SK-N-SH treated with all-trans-retinoic acid at 6 μM for 48 hours (cell line): ENCODE data around the gene CELF5.

Source experiments
- ATAC-seq: fragments of 200-7000 bp; cut with Tn5 transposase; 3 replicates; pipeline ENCODE4 v1.9.1; 2020; ENCODE audit warnings: mild to moderate bottlenecking, moderate library complexity
- ARNTL ChIP-seq: fragments of 450-650 bp; formaldehyde crosslinking; IDR thresholded peaks from 2 replicates; pipeline ENCODE4 v1.5.0; 2020; ENCODE audit warnings: low read depth, mild to moderate bottlenecking, moderate library complexity, borderline replicate concordance
- BACH2 ChIP-seq: fragments of 250-450 bp; sonication (Bioruptor Pico); IDR thresholded peaks from 2 replicates; pipeline ENCODE4 v1.9.0; 2021; ENCODE audit warnings: mild to moderate bottlenecking, borderline replicate concordance
- ESRRG ChIP-seq: fragments of 250-450 bp; sonication (Bioruptor Pico); IDR thresholded peaks from 2 replicates; pipeline ENCODE4 v1.6.1; 2021; ENCODE audit warnings: mild to moderate bottlenecking
- GLIS3 ChIP-seq: fragments of 250-450 bp; sonication (Bioruptor Pico); IDR thresholded peaks from 2 replicates; pipeline ENCODE4 v1.5.0; 2020; ENCODE audit warnings: mild to moderate bottlenecking, moderate library complexity
- ISL1 ChIP-seq: fragments of 250-450 bp; sonication (Bioruptor Pico); IDR thresholded peaks from 2 replicates; pipeline ENCODE4 v2.1.2; 2022; ENCODE audit warnings: mild to moderate bottlenecking, moderate library complexity
- OSR1 ChIP-seq: fragments of 250-450 bp; sonication (Bioruptor Pico); IDR thresholded peaks from 2 replicates; pipeline ENCODE4 v1.8.0; 2022; ENCODE audit warnings: moderate library complexity, mild to moderate bottlenecking, inconsistent platforms
- PPARA ChIP-seq: fragments of 250-450 bp; sonication (Bioruptor Pico); IDR thresholded peaks from 2 replicates; pipeline ENCODE4 v1.5.0; 2020; ENCODE audit warnings: mild to moderate bottlenecking, borderline replicate concordance
- RARB ChIP-seq: fragments of 250-450 bp; sonication (Bioruptor Pico); IDR thresholded peaks from 2 replicates; pipeline ENCODE4 v1.8.0; 2021; ENCODE audit warnings: mild to moderate bottlenecking, moderate library complexity
- SNAI2 ChIP-seq: fragments of 250-450 bp; sonication (Bioruptor Pico); IDR thresholded peaks from 2 replicates; pipeline ENCODE4 v1.5.0; 2020; ENCODE audit warnings: mild to moderate bottlenecking, moderate library complexity
- TOX ChIP-seq: fragments of 250-450 bp; sonication (Bioruptor Pico); IDR thresholded peaks from 2 replicates; pipeline ENCODE4 v1.8.0; 2021; ENCODE audit warnings: mild to moderate bottlenecking, moderate library complexity, borderline replicate concordance
- ZC3H10 ChIP-seq: fragments of 250-450 bp; sonication (Bioruptor Pico); IDR thresholded peaks from 2 replicates; pipeline ENCODE4 v1.5.1; 2021; ENCODE audit warnings: mild to moderate bottlenecking, moderate library complexity
- ZFP3 ChIP-seq: fragments of 250-450 bp; sonication (Bioruptor Pico); IDR thresholded peaks from 2 replicates; pipeline ENCODE4 v1.5.0; 2020; ENCODE audit warnings: mild to moderate bottlenecking, moderate library complexity
- ZFP30 ChIP-seq: fragments of 450-650 bp; formaldehyde crosslinking; IDR thresholded peaks from 2 replicates; pipeline ENCODE4 v1.5.0; 2022; ENCODE audit warnings: mild to moderate bottlenecking, moderate library complexity
- ZNF8 ChIP-seq: fragments of 450-650 bp; formaldehyde crosslinking; IDR thresholded peaks from 2 replicates; pipeline ENCODE4 v1.5.0; 2020; ENCODE audit warnings: mild to moderate bottlenecking, moderate library complexity
- TF ChIP-seq, protein P1 (sequence below): fragments of 250-450 bp; sonication (Bioruptor Pico); IDR thresholded peaks from 2 replicates; pipeline ENCODE4 v1.5.1; 2021; ENCODE audit warnings: mild to moderate bottlenecking, moderate library complexity
- TF ChIP-seq, protein P2 (sequence below): fragments of 250-450 bp; sonication (Bioruptor Pico); IDR thresholded peaks from 2 replicates; pipeline ENCODE4 v1.8.0; 2020; ENCODE audit warnings: mild to moderate bottlenecking, moderate library complexity, borderline replicate concordance
- TF ChIP-seq, protein P3 (sequence below): fragments of 250-450 bp; sonication (Bioruptor Pico); IDR thresholded peaks from 2 replicates; pipeline ENCODE4 v1.5.0; 2020; ENCODE audit warnings: mild to moderate bottlenecking, moderate library complexity
- TF ChIP-seq, protein P4 (sequence below): fragments of 250-450 bp; sonication (Bioruptor Pico); IDR thresholded peaks from 2 replicates; pipeline ENCODE4 v1.5.1; 2020; ENCODE audit warnings: low read depth, mild to moderate bottlenecking, moderate library complexity
- TF ChIP-seq, protein P5 (sequence below): fragments of 250-450 bp; sonication (Bioruptor Pico); IDR thresholded peaks from 2 replicates; pipeline ENCODE4 v1.8.0; 2021; ENCODE audit warnings: low read depth, mild to moderate bottlenecking, moderate library complexity, borderline replicate concordance

CELF5 gene

GRCh38 chr19:3283246-3283751 is 58.8 kb downstream of the CELF5 start:
- TF ChIP-seq SNAI2 (CRISPR knock-in tag) (no peak), BACH2 (CRISPR knock-in tag) (no peak), TOX (no peak)
- TF ChIP-seq, protein P1, sequence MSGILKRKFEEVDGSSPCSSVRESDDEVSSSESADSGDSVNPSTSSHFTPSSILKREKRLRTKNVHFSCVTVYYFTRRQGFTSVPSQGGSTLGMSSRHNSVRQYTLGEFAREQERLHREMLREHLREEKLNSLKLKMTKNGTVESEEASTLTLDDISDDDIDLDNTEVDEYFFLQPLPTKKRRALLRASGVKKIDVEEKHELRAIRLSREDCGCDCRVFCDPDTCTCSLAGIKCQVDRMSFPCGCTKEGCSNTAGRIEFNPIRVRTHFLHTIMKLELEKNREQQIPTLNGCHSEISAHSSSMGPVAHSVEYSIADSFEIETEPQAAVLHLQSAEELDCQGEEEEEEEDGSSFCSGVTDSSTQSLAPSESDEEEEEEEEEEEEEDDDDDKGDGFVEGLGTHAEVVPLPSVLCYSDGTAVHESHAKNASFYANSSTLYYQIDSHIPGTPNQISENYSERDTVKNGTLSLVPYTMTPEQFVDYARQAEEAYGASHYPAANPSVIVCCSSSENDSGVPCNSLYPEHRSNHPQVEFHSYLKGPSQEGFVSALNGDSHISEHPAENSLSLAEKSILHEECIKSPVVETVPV (CRISPR knock-in tag): no peak
- TF ChIP-seq, protein P2, sequence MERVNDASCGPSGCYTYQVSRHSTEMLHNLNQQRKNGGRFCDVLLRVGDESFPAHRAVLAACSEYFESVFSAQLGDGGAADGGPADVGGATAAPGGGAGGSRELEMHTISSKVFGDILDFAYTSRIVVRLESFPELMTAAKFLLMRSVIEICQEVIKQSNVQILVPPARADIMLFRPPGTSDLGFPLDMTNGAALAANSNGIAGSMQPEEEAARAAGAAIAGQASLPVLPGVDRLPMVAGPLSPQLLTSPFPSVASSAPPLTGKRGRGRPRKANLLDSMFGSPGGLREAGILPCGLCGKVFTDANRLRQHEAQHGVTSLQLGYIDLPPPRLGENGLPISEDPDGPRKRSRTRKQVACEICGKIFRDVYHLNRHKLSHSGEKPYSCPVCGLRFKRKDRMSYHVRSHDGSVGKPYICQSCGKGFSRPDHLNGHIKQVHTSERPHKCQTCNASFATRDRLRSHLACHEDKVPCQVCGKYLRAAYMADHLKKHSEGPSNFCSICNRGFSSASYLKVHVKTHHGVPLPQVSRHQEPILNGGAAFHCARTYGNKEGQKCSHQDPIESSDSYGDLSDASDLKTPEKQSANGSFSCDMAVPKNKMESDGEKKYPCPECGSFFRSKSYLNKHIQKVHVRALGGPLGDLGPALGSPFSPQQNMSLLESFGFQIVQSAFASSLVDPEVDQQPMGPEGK (CRISPR knock-in tag): no peak
- ATAC-seq: no peak

DNA sequence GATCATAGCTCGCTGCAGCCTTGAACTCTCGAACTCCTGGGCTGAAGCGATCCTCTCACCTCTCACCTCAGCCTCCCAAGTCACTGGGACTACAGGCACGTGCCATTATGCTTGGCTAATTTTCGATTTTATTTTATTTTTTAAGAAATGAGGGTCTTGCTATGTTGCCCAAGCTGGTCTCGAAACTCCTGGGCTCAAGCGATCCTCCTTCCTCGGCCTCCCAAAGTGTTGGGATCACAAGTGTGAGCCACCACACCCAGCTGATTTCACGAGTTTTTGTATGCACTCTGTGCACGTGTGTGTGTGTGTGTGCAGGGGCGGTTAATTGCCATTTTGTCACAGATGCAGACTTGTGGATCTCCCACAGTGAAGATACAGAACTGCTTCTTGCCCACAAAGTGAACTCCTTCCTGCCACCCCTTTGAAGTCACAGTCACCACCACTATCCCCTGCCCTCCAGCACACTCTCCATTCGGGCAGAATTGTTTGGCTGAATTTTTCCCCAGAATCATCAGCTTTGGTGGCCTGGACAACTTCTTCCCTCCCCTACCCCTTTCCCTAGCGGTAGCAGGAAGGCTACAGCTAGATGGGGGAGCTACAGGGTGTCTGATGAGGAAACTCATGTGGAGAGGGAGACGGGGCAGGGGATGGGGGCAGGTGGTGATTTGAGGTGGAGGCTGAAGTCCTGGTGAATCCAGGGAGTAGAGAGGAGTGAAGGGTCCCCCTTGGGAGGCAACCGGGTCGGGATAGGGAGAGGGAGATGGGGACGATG is 59.6 kb downstream of the CELF5 start:
- TF ChIP-seq ISL1 (CRISPR knock-in tag) (no peak), OSR1 (CRISPR knock-in tag) (no peak), ZC3H10 (CRISPR knock-in tag) (no peak), RARB (CRISPR knock-in tag) (no peak)
- TF ChIP-seq, protein P3, sequence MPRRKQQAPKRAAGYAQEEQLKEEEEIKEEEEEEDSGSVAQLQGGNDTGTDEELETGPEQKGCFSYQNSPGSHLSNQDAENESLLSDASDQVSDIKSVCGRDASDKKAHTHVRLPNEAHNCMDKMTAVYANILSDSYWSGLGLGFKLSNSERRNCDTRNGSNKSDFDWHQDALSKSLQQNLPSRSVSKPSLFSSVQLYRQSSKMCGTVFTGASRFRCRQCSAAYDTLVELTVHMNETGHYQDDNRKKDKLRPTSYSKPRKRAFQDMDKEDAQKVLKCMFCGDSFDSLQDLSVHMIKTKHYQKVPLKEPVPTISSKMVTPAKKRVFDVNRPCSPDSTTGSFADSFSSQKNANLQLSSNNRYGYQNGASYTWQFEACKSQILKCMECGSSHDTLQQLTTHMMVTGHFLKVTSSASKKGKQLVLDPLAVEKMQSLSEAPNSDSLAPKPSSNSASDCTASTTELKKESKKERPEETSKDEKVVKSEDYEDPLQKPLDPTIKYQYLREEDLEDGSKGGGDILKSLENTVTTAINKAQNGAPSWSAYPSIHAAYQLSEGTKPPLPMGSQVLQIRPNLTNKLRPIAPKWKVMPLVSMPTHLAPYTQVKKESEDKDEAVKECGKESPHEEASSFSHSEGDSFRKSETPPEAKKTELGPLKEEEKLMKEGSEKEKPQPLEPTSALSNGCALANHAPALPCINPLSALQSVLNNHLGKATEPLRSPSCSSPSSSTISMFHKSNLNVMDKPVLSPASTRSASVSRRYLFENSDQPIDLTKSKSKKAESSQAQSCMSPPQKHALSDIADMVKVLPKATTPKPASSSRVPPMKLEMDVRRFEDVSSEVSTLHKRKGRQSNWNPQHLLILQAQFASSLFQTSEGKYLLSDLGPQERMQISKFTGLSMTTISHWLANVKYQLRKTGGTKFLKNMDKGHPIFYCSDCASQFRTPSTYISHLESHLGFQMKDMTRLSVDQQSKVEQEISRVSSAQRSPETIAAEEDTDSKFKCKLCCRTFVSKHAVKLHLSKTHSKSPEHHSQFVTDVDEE (CRISPR knock-in tag): no peak
- TF ChIP-seq, protein P4, sequence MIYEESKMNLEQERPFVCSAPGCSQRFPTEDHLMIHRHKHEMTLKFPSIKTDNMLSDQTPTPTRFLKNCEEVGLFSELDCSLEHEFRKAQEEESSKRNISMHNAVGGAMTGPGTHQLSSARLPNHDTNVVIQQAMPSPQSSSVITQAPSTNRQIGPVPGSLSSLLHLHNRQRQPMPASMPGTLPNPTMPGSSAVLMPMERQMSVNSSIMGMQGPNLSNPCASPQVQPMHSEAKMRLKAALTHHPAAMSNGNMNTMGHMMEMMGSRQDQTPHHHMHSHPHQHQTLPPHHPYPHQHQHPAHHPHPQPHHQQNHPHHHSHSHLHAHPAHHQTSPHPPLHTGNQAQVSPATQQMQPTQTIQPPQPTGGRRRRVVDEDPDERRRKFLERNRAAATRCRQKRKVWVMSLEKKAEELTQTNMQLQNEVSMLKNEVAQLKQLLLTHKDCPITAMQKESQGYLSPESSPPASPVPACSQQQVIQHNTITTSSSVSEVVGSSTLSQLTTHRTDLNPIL: no peak
- no peak for ATAC-seq

- peak; percentile 35 for ATAC-seq
- TF ChIP-seq, protein P4: no peak
- TF ChIP-seq, protein P3 (CRISPR knock-in tag): no peak
- TF ChIP-seq ISL1 (CRISPR knock-in tag) (no peak), ZNF8 (no peak), ESRRG (CRISPR knock-in tag) (no peak), ZFP30 (CRISPR knock-in tag) (no peak), ZFP3 (no peak), RARB (CRISPR knock-in tag) (no peak), PPARA (CRISPR knock-in tag) (no peak), ARNTL (CRISPR knock-in tag) (no peak), GLIS3 (no peak)
- TF ChIP-seq, protein P2 (CRISPR knock-in tag): no peak
- TF ChIP-seq, protein P5, sequence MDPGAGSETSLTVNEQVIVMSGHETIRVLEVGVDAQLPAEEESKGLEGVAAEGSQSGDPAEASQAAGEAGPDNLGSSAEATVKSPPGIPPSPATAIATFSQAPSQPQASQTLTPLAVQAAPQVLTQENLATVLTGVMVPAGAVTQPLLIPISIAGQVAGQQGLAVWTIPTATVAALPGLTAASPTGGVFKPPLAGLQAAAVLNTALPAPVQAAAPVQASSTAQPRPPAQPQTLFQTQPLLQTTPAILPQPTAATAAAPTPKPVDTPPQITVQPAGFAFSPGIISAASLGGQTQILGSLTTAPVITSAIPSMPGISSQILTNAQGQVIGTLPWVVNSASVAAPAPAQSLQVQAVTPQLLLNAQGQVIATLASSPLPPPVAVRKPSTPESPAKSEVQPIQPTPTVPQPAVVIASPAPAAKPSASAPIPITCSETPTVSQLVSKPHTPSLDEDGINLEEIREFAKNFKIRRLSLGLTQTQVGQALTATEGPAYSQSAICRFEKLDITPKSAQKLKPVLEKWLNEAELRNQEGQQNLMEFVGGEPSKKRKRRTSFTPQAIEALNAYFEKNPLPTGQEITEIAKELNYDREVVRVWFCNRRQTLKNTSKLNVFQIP: no peak
These were observed 60.5 kb downstream of the CELF5 start for GRCh38 chr19:3284759-3285646.
